Stimulated activated CD4-positive, alpha-beta T cell treated with anti-CD3 and anti-CD28 coated beads, Interleukin-2, amount 100 ng/mL, for 24 hours (primary cell): ENCODE data around the gene OTUB2.
A peak's percentile ranks its signal among the peaks of the same experiment; 100 is the strongest.

Experiments used
- DNase-seq, 2 donors: peaks; one replicate each; pipeline ENCODE4 v3.0.0-alpha.2; 2020

OTUB2 gene

DNA sequence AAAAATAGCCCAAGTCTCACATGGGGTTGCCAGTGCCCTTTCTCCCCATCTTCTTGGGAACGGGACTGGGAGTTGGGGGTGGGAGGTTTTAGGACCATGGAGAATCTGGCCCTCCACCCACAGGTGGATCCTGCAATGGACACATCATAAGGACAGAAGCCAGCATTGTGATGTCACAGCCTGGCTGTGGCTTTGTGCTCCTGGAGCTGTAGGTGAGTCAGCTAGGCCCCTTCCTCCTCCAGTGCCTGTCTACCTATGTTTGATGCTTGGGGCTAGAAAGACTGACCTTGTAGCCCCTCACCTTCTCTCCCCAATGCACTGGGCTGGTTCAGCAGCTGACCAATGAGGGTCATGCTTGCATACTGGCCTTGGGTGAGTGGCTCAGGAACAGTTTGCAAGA, 29.1 kb upstream of the OTUB2 start, which contains the start of gene CCDC197:
TSS of gene CCDC197 (plus strand) at position 220 of the 400 bp plus-strand sequence. CDS start 831 bp downstream, outside the sequence.
- peak in 1 of 2 donors; percentile 29 for DNase-seq

DNA sequence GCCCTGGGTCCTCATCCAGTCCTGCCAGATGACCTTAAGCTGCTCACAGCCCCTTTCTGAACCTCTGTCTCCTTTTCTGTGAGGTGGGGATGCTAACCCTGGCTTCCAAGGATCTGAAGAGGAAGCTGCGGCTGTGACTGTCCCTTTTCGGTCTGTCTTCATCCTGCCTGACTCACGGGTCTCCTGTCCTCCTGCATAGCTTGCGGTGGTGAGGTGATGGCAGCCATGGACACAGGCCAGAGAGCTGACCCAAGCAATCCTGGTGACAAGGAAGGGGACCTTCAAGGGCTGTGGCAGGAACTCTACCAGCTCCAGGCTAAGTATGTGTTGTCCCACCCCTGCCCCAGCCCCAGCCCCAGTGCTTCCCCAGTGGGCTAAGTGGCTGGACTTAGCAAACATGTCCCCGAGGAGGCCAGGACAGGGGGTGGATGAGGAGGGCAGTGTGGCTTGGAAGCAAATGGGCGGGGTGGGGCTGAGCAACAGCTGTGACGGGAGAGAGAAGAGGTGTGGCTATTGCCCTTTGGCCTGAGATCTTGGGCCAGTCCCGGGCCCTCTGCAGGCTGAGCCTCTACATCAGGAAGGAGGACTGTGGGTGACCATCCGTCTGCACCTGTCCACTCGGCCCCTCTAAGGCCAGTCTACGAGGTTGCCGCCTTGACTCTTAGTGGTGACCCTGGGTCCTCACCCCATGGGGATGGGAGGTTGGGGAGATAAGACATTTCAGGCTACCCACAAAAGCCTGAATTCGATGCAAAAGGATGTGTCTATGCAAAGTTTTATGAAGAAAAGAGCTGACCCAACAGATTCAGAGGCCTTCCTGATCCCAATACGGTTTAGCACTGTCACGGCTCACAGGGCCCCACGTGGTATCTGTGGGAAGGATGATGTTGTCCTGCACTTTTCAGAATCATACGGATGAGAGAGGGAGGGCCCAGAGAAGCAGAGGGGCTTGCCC, 27.9 kb upstream of the OTUB2 start:
- DNase-seq = no peak

DNA sequence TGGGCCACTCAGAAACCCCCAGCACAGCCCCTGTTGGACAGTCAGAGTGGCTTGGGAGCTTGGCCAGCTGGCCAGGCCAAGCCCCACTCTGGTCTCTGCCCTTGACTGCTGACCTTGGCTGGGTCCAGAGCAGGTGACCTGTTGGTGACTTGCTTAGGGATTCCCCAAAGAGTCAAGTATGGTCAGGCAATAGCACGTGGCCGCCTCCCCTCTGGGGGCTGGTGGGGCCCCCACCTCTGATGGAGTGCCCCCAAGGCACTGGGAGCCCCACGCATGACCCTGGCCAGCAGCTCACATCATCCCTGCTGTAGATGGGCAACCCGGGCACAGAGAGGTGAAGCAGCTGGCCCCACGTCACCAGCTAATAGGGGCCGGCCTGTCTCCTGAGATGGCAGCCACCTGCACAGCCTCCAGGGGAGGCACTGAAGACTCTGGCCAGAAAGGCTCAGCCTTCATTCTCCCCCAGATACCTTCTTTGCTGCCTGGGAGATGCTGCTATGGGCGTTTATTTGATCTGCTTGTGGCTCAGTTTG, 27.2 kb upstream of the OTUB2 start:
- DNase-seq = no peak

DNA sequence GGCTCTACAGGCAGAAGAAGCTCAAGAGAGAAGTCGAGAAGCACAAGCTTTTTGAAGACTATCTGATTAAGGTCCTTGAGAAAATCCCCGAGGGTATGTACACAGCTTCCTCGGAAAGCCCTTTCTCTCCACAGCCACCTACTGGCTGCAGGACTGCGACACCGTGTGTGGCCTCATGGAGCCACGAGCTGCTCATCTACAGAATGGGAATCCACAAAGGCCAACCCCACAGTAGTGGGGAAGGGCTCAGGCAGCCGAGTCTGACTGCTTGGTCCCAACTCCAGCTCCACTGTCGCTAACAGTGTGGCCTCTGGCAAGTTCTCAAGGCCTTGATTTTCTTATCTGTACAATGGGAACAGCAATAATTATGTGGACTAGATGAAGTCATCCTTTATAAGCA, 26.6 kb upstream of the OTUB2 start:
- no peak for DNase-seq

DNA sequence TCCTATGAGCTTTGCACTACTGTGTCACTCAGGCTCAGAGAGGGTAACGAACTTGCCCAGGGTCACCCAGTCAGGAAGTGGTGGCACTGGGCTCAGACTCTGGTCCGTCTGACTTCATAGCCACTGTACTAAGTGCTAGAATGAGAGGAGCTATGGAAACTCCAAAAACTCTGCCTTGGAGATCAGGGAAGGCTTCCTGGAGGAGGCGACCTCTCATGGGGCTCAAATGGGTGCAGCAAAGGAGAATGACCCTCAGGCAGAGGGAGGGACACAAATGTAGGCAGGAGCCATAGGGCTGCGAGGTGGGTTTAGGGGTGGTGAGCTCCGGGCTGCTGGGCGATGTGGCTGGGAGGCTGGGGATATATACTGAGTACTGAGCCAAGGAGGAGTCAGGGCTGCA, 25.9 kb upstream of the OTUB2 start:
- no peak for DNase-seq

DNA sequence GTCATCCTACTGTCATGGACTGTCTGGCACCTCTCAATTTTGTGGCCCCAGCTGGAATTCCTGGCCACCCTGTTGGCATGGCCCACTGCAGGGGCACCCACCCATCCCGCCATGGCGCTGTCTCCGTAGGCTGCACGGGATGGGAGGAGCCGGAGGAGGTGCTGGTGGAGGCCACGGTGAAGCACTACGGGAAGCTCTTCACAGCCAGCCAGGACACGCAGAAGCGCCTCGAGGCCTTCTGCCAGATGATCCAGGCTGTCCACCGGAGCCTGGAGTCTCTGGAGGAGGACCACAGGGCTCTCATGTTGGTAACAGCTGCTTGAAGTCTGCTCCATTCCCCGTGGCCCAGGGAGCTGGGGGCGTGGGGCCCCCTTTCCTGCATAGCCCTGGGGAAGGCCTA, 25.1 kb upstream of the OTUB2 start:
- no peak for DNase-seq

DNA sequence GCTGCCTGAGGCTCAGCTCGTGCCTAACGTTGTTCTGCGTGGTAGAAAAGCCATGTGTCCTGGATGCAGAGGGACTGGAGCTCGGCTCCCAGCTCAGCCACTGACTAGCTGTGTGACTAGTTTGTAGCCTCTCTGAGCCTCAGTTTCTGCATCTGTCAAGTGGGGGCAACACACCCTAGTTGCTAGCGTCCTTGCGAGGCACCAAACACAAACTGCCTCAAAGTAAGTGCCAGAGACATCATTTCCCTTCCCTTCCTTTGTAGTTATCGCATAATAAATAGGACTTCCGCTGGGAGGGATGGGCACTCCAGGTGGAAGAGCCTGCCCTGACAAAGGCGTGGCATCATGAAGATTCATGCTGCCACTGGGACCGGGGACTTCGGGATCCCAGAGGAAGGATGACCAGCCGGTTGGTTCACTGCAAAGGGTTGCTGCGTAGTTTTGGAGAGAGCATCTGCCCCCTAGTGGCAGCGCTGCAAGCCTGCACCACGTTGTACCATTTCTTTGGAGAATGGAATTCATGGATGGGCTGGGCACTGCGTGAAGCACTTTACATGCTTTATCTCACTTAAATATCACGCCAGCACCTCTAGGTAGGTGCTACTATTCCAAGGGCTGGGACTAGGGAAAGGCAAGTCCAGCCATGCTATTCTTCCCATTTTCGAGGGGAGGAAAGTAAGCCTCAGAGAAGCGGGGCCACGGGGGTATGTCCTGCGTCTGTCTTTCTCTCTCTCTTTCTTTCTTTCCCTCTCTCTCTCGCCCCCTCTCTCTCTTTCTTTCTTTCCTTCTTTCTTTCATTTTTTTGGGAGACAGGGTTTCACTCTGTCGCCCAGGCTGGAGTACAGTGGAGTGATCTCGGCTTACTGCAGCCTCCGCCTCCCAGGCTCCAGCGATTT, 24.4 kb upstream of the OTUB2 start:
- DNase-seq = peak; percentile 67 to 71

DNA sequence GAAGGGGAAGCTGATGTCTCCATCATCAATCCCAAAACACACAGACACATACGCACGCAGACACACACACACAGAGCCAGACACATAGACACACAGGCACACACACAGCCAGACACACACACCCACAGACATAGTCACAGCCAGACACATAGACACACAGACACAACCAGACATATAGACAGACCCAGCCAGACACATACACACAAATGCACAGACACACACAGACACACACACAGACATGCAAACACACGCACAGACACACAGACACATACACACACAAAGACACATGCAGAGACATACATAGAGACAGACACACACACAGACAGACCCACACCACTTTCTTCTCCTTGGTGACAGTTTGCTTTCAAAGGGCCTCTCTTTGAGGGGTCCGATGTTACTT, 22.7 kb upstream of the OTUB2 start:
- DNase-seq = no peak

DNA sequence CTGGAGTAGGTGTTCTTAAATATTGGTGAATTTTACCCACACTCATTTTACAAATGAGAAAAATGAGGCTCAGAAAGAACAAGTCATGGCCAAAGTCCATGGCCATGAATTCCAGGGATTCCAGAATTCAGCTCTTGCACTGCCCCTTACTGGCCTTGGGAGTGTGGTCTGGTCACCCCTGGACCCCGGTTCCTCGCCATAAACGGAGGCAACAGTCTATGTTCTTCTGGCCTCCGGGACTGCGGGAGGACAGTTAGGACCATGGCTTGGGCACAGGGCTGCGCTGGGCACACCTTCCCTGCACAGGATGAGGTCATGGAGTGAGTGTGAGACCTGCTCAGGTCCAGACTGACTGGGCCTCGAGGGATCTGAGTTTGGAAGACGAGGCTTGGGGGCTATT, 22.1 kb upstream of the OTUB2 start:
- DNase-seq = no peak

DNA sequence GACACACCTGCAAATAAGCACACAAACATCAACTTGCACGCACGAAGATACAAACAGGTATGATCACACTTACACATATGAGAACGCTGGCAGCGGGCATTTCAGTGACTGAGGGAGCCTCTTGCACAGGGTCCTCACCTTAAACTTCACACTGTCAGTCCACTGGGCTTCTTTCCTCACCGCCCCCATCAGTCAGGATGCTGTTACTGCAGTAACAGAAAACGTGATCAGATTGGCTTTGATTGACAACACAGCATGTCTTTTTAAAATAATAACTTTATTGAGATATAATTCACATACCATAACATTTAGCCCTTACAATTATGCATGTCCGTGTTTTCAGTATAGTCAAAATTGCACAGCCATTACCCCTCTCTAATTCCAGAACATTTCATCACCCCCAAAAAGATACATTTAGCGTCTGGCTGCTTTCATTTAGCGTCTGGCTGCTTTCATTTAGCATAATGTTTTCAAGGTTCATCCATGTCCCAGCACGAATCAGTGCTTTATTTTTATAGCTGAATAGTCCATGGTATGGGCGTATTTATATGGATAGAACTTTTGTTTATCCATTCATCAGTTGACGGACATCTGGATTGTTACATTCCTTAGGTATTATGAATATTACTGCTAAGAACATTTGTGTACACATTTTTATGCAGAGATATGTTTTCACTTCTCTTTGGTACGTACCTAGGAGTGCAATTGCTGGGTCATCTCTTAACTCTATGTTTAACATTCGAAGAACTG, 20.6 kb upstream of the OTUB2 start:
- no peak for DNase-seq

DNA sequence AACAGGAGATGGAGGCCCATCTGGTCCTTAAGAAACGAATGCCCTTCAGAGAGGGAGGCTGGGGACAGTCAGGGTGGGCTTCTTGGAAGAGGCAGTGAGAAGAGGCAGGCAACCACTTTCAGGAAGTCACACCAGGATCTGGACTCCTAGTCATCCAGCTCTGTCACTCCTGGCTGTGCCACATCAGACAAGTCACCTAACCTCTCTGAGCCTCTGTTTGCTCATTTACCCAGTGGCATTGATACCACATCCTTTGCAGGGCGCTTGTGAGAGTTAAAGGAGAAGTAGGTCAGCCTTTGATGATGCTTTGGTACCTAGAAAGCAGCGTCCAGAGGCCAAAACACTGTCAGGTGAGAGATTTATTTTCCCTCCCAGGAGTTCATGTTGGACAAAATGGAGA, 17.9 kb upstream of the OTUB2 start:
- DNase-seq = no peak

DNA sequence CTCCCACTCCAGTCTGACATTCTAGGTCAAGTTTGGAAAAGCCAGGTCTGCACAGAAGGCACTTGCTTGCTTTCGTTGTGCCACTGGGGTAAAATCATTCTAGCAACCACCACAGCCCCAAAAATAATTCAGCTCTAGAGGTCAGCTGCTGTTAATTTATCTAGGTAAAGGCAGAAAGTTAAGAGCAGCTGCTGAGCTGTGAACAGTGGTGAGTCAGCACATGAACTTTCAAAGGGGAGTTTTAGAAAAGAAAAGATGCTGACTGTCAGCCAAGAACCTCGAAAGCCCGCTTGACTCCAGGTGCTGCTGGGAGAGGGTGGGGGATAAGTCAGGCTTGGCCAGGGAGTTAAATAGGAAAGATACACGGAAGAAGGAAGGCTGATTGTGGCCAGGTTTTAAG, 16.4 kb upstream of the OTUB2 start:
- DNase-seq = no peak

DNA sequence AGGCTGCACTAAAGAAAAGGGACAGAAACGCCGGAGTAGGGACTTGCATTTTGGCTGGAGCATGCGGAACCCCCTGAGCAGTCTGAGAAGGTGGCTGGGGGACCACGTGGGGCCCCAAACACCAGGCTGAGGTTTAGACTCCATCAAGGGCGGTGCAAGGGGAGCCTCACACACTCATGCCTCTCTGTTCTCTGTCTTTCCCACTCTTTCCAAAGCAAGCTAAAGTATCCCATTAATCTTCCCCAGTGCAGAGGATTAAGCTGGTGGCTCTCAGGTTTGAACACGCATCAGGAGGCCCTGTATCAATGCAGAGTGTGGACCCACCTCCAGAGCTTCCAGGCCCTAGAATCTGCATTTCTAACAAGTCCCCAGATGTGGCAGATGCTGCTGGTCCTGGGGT, 15.5 kb upstream of the OTUB2 start:
- DNase-seq = no peak

DNA sequence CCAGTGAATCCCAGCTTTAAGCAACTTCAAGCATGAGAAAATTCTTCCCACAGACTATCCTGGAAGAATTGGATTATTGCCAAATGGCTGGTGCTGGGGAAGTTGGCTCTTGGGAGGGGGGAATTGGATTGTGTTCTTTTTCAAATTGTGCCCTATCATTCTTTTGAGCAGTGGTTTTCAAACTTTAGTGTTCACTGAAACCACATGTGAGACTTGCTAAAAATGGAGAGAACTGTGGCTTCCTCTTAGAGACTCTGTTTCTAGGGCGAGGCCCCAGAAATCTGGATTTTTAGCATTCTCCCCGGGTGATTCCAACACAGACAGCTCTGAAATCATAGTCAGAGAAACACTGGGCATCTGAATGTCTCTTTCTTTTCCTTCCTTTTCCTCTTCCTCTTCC, 14.3 kb upstream of the OTUB2 start:
- no peak for DNase-seq

DNA sequence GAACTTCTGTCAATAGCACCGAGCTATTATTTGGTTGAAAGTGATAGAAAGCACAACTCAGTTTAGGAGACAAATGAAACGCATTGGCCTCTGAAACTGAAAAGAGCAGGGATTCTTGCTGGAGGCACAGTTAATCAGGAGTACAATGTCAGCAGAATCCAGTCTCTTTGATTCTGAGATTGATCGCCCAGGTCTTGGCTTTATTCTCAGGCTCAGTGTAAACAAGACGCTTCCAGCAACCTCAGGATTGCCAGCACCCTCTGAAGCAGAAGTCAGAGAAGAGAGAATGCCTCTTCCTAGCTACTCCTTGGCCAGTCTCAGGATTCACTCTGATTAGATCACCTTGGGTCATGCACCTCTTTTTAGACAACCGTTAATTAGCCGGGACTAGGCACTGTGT, 11.8 kb upstream of the OTUB2 start:
- DNase-seq = no peak

DNA sequence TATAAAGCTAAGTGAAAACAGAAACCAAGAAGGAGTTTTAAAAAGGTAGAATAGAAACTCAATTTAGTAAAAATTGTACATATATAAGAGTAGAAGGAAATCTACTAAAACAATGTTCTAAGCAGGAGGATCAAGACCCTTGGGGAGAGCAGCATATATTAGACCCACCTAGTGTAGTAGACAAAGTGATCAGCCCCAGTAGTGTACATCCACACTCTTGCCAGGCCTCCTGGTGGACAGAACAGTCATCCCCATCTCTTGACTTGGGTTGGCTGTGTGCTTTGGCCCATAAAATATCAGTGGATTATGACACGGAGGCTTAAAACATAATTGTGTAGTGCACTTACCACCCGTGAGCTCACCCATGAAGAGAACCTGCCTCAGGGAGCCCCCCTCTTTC, 10.9 kb upstream of the OTUB2 start:
- no peak for DNase-seq

DNA sequence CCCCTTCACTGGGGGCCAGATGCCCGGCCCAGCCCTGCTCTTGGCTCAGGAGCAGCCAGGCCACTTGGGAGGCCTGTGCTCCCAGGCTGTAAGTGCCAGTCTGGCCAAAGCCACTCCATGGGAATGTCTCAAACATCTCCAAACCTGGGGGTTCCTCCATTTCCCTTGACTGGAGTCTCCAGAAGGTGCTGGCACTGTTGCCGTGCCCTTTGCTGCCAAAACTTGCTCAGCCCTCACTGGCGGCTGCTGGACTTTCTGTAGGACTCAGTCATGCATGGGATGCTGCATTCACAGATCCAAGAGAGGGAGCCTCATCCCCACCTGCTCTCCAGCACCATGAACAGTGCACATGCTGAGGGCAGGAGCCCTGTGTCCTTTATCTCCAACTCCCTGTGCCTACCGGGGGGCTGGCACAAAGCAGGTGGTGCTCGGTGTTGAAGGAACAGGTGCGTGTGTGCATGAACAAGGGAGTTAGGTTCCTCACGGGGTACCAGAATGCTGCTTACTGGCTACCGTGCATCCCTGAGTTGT, 9.6 kb upstream of the OTUB2 start:
- DNase-seq = no peak

DNA sequence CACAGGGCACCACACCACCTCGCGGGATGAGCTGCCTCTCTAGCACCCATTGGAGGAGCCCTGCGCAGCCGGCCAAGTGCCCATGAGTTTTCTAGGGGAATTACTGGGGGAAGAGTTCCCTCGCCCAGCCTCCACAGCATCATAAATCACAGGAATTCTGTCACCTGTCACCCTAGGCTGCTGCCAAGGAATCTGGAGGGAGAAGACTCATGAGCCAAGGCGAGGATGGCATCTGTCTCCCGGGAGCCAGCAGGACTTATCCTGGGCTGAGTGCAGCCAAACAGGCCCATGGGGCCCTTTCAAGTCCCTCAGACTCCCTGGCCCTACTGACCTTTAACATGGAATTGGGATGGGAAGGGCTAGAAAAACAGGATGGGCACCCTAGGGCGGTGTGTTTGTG, 7.8 kb upstream of the OTUB2 start:
- no peak for DNase-seq

DNA sequence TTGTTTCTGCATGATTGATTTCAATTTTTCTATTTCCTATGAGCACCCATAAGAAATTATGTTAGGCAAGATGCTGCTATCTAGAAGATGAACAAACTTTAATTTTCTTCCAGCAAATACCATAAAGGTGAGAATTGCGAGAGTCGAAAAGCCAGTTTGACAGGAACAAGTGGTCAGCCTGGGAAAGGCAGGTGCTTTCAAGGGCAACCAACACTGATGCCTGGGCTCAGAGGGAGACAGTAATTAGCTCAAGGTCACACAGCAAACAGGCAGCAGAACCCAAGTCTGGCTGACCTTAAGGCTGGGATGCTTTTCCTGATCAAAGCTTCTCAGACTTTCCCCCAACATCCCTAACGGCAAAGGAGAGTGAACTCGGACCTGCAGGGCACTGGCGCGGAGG, 6.8 kb upstream of the OTUB2 start:
- no peak for DNase-seq

DNA sequence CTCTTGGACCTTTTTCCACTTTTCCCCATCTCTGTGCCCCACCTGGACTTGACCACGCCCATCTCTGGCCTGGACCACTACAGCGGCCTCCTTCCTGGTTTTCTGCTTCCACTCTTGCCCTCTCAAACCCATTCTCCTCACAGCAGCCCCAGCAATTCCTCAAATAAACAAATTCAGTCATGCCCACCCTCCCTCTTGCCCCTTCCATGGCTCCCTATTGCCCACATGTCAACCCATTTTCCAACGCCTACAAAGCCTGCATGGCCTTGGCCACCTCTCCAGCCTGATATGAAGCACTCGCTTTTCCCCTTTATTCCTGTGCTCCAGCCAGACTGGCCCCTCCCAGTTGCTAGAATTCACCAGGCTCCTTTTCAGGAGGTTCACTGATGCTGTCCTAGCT, 5.9 kb upstream of the OTUB2 start:
- no peak for DNase-seq

DNA sequence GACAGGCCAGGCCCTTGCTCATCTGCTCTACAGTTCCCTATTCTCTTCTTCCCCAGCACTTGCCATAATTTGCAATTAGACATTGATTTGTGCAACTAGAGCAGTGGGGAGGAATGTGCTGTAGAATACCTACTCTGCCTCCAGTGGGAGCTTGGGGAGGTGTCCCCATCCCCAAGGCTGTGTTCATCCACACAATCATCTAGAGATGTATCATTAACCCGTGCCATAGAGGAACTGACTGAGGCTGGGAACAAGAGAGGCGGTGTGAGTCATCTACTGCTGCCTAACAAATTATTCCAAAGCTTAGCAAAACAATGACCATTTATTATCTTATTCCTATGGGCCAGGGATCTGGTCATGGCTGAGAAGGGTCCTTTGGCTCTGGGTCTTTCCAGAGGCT, 5.1 kb upstream of the OTUB2 start:
- DNase-seq = no peak

DNA sequence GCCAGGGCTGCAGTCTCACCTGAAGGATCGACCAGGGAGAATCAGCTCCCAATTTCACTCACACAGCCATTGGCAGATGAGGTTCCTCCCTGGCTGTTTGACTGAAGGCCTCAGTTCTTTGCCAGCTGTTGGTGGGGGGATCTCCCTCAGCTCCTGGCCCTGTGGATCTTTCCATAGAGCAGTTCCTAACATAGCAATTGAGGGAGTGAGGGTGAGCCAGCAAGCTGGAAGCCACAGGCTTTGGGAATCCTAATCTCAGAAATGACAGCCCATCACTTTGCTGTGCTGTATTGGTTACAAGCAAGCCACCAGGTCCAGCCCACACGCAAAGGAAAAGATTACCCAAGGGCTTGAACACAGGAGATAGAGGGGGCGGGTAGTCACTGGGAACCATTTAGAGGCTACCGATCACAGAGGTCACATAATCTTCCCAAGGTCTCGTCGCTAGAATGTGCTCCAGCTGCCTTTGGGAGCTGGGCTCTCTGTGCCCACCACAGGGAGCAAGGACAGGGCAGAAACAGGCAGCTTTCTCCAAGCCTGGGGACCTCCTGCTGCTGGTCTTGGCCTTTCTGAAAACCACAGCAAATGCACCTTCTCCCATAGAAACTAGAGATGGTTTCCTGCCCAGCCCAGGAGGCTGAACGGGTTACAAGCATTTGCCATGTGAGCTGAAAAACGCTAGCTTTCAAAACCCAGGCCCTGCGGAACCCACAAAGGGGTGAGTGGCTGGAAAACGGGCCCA, 4.6 kb upstream of the OTUB2 start:
- DNase-seq = peak in 1 of 2 donors; percentile 41
